NCI-H2171 treated with DMSO at 0.1 percent for 48 hours (cell line): Measurements from ENCODE around the gene CRYBB1.
"Not testable (repeated sequence)": the region's sequence is repeated elsewhere in the genome, so short reads cannot be mapped to it uniquely, and the experiment has no call there.

ENCODE experiments used
- DNase-seq: peaks from one replicate; lab custom pipeline; 2025; lab: John Stamatoyannopoulos, UW

CRYBB1 gene

GRCh38 chr22:26636296-26636695 lies 18.5 kb upstream of the CRYBB1 start:
- DNase-seq, result no peak

DNA sequence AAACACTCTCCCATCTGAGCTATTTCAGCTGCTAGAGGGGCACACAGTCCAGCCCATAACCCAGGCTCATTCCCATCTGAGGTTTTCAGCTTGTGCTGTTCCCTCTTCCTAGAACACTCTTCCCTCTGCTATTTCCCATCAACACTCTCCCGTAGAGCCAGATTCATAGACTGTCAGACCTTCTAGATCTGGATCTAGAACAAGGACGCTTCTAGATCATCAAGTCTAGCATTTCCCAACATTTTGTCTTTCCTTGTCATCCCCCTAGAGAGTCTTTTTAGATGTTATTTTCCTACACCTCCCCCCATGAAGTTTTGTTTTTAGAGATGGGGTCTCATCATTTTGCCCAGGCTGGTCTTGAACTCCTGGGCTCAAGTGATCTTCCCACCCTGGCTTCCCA lies 17.3 kb upstream of the CRYBB1 start:
- DNase-seq, result no peak

- no peak for DNase-seq
Observed at GRCh38 chr22:26634189-26634588, 16.4 kb upstream of the CRYBB1 start.

DNA sequence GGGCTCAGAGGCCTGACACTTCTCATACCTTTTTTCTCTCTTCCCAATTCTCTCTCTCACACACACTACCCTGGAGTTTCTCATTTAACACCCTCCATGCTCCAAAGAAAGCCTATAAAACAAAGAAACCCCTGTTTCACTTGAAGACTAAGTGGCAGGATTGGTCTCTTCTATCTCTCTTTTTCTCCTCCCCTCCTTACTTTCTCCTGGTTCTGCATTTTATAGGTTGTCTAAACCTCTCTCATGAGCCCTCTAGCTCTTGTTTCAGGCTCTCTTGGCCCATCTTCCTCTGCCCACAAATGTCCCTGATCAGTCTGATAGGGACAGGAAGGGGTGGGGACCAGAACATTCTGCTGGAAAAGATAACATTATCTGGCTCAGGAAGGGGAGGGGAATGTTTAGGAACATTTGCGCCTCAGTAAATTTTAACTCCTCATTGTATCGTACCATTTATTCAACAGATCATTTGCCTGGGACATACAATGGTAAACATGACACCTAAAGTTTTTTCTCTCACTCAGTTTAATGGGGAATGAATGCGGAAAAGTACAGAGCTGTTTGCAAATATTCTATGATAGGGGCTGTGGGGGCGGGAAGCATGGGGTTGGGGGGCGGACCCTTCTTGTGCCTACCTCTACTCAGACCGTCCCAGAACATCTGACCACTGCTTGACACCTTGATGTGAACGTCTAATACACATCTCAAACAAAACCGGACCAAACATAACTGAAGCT lies 14.8 kb upstream of the CRYBB1 start:
- no peak for DNase-seq

DNA sequence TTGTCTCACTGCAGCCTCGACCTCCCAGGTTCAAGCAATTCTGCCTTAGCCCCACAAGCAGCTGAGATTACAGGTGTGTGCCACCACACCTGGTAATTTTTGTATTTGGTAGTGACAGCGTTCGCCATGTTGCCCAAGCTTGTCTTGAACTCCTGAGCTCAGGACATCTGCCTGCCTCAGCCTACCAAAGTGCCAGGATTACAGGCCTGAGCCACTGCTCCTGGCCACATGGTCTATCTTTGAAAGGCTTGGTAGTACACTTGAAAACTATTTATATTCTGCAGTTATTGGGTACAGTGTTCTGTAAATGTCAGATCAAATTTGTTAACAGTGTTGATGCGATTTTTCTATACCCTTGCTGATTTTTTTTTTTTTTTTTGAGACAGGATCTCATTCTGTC lies 13.5 kb upstream of the CRYBB1 start:
- DNase-seq, result no peak

DNA sequence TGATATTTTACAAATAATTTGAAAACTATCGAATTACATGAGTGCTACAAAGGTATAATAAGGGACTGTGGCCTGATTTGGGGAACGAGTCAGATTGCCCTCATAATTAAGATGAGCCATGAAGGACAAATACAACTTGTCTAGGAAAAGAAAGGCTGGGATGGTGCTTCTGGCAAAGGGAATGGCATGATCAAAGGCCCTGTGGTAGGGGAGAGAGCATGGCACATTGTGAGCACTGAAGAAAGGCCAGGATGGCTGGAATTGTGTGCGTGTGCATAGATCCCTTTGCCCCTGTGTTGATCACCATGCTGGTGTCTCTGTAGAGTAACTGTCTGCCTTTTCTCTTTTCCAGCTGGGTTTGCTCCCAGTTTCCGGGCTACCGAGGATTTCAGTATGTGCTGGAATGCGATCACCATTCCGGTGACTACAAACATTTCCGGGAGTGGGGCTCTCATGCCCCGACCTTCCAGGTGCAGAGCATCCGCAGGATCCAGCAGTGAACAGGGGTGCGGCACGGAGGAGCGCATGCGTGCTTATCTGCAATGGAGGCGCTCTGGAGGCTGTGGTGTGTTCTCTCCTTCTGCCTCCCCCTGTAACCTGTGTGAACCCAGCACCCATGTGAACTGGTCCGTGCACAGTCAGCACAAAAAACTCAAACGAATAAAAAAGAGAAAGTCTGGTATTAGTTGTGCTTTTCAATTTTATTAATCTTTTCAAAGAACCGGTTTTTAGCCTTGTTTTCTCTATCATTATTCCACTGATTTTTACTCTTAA lies 12.3 kb upstream of the CRYBB1 start:
- no peak for DNase-seq

DNA sequence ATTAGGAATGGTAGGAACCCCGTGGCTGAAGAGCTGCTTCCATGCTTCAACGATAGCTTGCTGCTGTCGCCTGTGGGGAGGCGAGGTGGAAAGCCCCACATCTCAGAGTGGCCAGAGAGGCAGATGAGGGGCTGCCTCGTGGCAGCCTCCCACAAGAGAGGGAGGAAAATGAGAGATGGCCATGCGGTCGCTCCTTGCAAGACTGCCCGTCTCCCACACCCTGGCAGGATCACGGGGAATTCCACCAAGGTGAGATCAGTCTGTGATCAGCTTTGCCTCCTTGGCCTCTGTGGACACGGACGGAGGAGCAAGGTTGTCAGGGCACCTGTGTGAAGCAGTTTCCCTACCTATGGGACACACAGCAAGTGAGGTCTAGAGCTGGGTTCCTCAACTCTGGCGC lies 7.0 kb upstream of the CRYBB1 start:
- DNase-seq, result no peak

- no peak for DNase-seq
Observed at GRCh38 chr22:26623984-26624383, 6.2 kb upstream of the CRYBB1 start.

DNA sequence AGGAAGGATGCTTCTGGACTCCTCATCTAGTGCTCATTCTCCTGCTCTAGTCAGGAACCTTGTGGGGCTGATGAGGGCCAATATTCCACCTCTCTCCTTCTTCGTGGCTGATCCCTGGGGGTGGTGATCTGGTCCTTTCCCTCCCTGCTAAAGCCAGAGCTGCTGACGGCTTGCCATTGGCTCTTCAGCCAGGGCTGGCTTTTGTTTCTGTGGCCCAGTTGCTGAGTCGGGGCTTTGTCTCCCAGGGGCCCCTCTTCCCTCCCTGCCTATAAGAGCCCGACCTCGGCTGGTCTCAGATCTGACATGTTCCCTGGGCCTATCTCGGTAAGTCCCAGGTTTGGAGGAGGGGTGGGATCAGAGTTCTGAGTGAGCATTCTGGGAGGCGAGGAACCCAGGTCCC lies 3.8 kb upstream of the CRYBB1 start, which contains the start of gene CRYBA4:
CRYBA4 (plus strand) TSS at position 301 of the 400 bp plus-strand sequence. CDS start 634 bp downstream, outside the sequence.
- no peak for DNase-seq

- DNase-seq, result no peak
Observed at GRCh38 chr22:26620197-26620596, 2.4 kb upstream of the CRYBB1 start.

DNA sequence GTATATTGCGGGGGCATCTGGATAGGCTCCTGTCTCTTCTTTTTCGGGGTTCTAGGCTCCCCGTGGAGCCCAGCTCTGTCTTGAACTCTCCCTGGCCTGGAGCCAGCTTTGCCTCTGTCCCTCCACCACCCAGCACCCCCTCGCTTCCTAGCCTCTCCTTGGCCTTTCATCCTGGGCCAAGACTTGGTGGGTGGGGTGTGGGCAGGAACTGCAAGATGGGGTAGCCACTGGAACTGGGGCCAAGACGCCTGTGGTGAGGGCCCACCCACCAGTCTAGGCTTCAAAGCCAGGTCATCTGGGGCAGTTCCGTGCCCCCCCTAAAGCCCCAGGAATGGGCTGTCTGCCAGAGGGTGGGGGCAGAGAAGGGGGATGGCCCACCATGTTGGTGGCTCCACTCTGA lies 1.7 kb upstream of the CRYBB1 start:
- DNase-seq, result no peak

- DNase-seq, result no peak
Observed at GRCh38 chr22:26618455-26618854, 628 bp upstream of the CRYBB1 start.

DNA sequence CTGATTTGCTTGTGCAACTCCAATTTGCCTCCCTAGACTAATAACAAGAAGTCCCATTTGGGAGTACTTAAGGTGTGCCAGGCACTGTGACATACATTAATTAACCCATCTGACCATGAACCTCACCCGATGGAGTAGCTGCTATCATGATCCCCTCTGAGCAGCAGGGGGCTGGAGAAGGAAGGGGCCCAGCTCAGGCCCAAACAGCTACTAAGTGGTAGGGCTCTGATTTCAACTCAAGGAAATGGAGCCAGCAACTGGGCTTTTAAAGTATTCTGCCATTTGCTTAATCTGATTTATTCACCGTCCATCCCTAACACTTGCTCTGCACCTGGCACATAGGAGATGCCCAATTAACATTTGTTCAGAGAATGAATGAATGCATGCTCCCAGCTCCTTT lies 1.2 kb downstream of the CRYBB1 start:
- DNase-seq, result no peak

DNA sequence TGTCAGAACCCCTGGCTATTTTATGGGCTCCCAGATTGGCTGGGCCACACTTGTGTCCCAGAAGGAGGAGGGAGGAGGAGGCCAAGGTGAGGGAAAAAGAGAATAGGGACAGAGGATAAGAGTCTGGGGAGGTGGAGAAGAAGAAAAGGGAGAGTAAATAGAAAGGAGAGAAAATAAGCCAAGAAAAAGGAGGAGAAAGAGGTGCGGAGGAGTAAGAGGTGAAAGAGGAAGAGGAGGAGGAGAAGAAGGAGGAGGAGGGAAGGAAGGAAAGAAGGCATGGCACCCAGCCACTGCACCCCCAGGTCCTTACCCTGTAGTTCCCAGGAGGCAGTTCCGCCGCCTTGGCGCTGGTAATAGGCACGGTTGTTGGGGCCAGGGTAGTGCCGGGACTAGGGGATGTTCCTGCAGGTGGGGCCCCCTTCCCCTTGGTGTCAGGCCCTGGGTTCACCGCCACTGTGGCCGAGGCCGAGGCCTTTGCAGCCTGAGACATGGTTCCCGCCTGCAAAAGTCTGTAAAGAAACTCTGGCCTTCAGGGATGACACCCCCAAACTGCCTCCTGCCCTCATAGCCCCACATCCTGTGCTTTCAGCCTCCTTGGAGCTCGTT lies 1.9 kb downstream of the CRYBB1 start:
- no peak for DNase-seq

GRCh38 chr22:26615149-26615548 lies 2.7 kb downstream of the CRYBB1 start:
- peak; percentile 25 for DNase-seq

- DNase-seq, result no peak
Observed at GRCh38 chr22:26614322-26614721, 3.5 kb downstream of the CRYBB1 start.

DNA sequence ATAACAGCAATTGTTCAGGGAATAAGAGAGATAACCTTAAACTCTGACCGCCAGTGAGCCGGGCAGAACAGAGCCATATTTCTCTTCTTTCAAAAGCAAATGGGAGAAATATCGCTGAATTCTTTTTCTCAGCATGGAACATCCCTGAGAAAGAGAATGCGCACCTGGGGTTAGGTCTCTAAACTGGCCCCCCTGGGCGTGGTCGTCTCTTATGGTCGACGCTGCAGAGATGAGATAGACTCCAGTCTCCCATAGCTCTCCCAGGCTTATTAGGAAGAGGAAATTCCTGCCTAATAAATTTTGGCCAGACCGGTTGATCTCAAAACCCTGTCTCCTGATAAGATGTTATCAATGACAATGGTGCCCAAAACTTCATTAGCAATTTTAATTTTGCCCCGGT lies 4.1 kb downstream of the CRYBB1 start:
- not testable (repeated sequence) for DNase-seq

DNA sequence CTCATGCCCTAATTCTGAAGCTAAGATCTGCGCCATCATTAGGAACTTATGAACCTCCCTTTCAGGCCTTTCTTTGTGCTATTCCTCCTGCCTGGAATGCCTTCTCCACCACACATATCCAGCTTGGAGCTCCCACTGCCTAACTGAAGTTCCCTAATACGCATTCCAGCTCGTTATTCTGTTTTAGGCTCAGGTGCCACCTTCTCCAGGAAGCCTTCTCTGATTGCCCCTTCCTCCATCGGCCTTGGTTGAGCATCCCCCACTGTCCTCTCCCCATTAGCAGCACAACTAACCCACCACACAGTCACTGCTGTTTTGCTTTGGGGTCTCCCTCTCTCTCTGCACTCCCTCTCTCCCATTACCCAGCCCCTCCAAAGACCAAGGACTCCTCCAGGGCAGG lies 5.2 kb downstream of the CRYBB1 start:
- DNase-seq, result no peak

DNA sequence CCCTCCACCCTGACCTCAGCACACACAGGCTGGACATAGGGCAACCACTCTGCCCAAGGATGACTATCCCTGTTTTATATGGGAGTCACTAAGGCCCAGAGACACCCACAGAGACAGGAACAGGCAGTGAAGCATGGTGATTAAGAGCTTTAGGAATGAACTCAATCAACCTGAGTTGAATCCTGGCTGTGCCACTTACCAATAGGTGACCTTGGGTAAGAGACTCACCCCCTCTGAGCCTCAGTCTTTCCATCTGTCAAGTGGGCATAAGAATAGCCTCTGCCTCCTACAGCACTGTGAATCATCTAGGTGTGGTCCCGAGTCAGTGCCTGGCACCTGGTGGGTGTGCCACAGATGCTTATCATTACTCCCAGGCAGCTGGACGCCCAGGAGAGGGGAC lies 6.8 kb downstream of the CRYBB1 start:
- no peak for DNase-seq

DNA sequence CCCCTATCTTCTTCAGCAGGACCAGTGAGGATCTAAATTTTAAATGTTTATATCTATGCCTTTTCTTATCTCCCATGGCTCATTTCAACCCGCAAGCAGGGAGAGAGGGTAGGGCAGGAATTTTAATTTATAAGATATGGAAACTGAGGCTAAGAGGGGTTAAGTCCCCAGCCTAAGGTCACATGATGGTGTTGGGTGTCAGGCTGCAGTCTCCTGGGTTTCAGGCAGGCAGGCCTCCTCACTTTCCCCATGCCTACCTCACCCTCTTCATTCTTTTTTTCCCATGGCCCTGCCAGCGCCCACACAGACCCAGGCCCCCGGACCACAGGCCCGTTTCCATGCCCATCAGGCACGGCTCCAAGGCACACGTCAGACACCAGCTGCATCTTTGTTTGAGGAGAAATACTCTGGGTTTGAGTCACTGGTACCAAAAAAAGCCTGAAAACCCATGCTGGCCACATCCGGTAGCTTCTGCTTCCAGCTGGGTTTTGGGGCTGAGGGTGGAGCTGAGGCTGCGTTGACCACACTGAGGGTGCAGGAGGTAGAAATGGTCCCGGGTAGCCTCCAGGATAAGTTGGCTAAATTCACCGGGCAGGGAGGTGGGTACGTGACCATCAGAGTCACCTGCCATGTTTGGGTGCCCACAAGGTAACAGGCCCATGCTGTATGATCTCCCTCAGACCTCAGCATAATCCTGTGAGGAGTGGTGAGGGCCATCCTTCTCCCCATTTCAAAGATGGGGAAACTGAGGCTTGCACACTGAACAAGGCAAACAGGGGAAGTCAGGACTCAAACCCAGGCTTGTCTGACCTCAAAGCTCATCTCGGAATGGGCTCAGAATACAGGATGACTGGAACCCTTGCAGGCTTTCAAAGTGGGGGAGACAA lies 7.5 kb downstream of the CRYBB1 start:
- DNase-seq, result no peak

- DNase-seq, result no peak
Observed at GRCh38 chr22:26609287-26609686, 8.5 kb downstream of the CRYBB1 start.

DNA sequence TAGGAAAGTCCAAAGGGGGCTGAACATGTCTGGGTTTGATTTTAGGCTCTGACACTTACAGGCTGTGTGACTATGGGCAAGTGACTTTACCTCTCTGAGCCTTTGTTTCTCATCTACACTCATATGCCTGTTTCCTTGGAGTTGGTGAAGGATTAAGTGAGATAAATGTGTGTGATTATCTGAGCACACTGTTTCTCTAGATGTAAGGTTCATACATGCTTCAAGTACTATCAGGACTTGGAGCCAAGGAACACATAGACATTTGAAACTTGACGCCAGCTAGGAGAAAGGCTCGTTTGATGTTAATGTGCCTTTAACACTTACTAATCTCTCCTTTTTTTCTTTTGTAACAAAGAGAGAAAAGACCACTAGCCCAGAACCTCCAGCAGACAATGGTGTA lies 9.7 kb downstream of the CRYBB1 start:
- no peak for DNase-seq
